Neural cell (in vitro differentiated cells): Measurements from ENCODE around the gene MARCHF9. TPM values are rescaled to one million over a fixed set of nuclear protein-coding genes. Genes with fewer than 3 reads are reported as not detected.

Source experiments
- H2AFZ ChIP-seq: fragments of 200-600, 300-800 bp; sonication (generic), shearing (Covaris generic); 2 replicates; pipeline ENCODE4 v1.6.0; 2014; ENCODE audit warnings: low read depth, mild to moderate bottlenecking, antibody characterized with exemption, low read length, moderate library complexity
- H3F3A ChIP-seq: fragments of 200-600 bp; shearing (Covaris generic); 2 replicates; pipeline ENCODE4 v1.6.1; 2016; ENCODE audit warnings: mild to moderate bottlenecking, moderate library complexity, mixed read lengths, antibody characterized with exemption, low read length; ENCODE audit not compliant: insufficient read depth, poor library complexity, severe bottlenecking
- H3K27ac ChIP-seq: fragments of 200-600, 300-800 bp; sonication (generic), shearing (Covaris generic); 2 replicates; pipeline ENCODE4 v1.5.1; 2014; ENCODE audit warnings: mild to moderate bottlenecking, low read length, moderate library complexity
- H3K27me3 ChIP-seq: fragments of 300-800, 200-600 bp; sonication (generic), shearing (Covaris generic); 2 replicates; pipeline ENCODE4 v1.6.0; 2014; ENCODE audit warnings: mild to moderate bottlenecking, low read depth, low read length, moderate library complexity; ENCODE audit not compliant: insufficient read depth
- H3K36me3 ChIP-seq: fragments of 300-800, 200-600 bp; sonication (generic), shearing (Covaris generic); 2 replicates; pipeline ENCODE4 v1.5.1; 2014; ENCODE audit warnings: mild to moderate bottlenecking, antibody characterized with exemption, low read length, moderate library complexity; ENCODE audit not compliant: insufficient read depth
- H3K4me2 ChIP-seq: fragments of 300-800, 200-600 bp; sonication (generic), shearing (Covaris generic); 2 replicates; pipeline ENCODE4 v1.6.0; 2014; ENCODE audit warnings: mild to moderate bottlenecking, low read length
- H3K4me3 ChIP-seq: fragments of 300-800, 200-600 bp; sonication (generic), shearing (Covaris generic); 2 replicates; pipeline ENCODE4 v1.5.1; 2014; ENCODE audit warnings: mild to moderate bottlenecking, low read length, moderate library complexity
- H3K79me2 ChIP-seq: fragments of 200-600 bp; shearing (Covaris generic); replicated peaks from 2 replicates; pipeline ENCODE4 v1.6.0; 2014; ENCODE audit warnings: mild to moderate bottlenecking, low read length, moderate library complexity; ENCODE audit not compliant: insufficient read depth
- H3K9ac ChIP-seq: fragments of 300-800, 200-600 bp; sonication (generic), shearing (Covaris generic); 2 replicates; pipeline ENCODE4 v1.6.1; 2016; ENCODE audit warnings: mild to moderate bottlenecking, low read length, mixed read lengths
- H3K9me2 ChIP-seq: fragments of 200-600 bp; shearing (Covaris generic); 2 replicates; pipeline ENCODE4 v1.6.1; 2016; ENCODE audit warnings: mild to moderate bottlenecking, low read length, mixed read lengths; ENCODE audit not compliant: insufficient read depth
- H3K9me3 ChIP-seq: fragments of 200-600, 300-800 bp; sonication (generic), shearing (Covaris generic); 2 replicates; pipeline ENCODE4 v1.6.1; 2016; ENCODE audit warnings: mild to moderate bottlenecking, mixed run types, low read length, moderate library complexity, mixed read lengths
- H4K20me1 ChIP-seq: fragments of 200-600 bp; shearing (Covaris generic); 2 replicates; pipeline ENCODE4 v1.6.1; 2016; ENCODE audit warnings: mild to moderate bottlenecking, mixed run types; ENCODE audit not compliant: insufficient read depth
- CTCF ChIP-seq: fragments of 450-650 bp; IDR thresholded peaks from 2 replicates; pipeline ENCODE4 v1.5.1; 2014; ENCODE audit warnings: antibody characterized with exemption, mild to moderate bottlenecking, moderate library complexity; ENCODE audit not compliant: poor library complexity, severe bottlenecking
- EP300 ChIP-seq: fragments of 450-650 bp; conservative IDR thresholded peaks from 2 replicates; pipeline ENCODE4 v1.6.1; 2014; ENCODE audit warnings: antibody characterized with exemption, mild to moderate bottlenecking, moderate library complexity; ENCODE audit not compliant: poor library complexity, severe bottlenecking
- EZH2 ChIP-seq: fragments of 200-600, 300-800 bp; shearing (Covaris generic), sonication (generic); IDR thresholded peaks from 2 replicates; pipeline ENCODE4 v1.6.1; 2014; ENCODE audit warnings: antibody characterized with exemption, low read length, borderline replicate concordance, mild to moderate bottlenecking; ENCODE audit not compliant: insufficient read depth, poor library complexity, severe bottlenecking
- MXI1 ChIP-seq: fragments of 450-650 bp; conservative IDR thresholded peaks from 2 replicates; pipeline ENCODE4 v1.6.1; 2014; ENCODE audit warnings: antibody characterized with exemption, mild to moderate bottlenecking; ENCODE audit not compliant: poor library complexity, severe bottlenecking
- POLR2AphosphoS5 ChIP-seq: IDR thresholded peaks from 2 replicates; pipeline ENCODE4 v1.6.1; 2012
- RAD21 ChIP-seq: fragments of 450-650 bp; conservative IDR thresholded peaks from 2 replicates; pipeline ENCODE4 v1.6.1; 2014; ENCODE audit warnings: antibody characterized with exemption, mild to moderate bottlenecking, moderate library complexity
- REST ChIP-seq: IDR thresholded peaks from 2 replicates; pipeline ENCODE4 v1.6.1; 2012; ENCODE audit warnings: borderline replicate concordance
- SMC3 ChIP-seq: fragments of 450-650 bp; conservative IDR thresholded peaks from 2 replicates; pipeline ENCODE4 v1.6.1; 2014; ENCODE audit warnings: antibody characterized with exemption, mild to moderate bottlenecking, moderate library complexity; ENCODE audit not compliant: poor library complexity
- TAF1 ChIP-seq: IDR thresholded peaks from 2 replicates; pipeline ENCODE4 v1.6.1; 2012; ENCODE audit warnings: low read depth
- polyA plus RNA-seq: library from polyadenylated mRNA; depleted of rRNA; stranded (reverse); fragments of >200 nt; gene quantifications from 2 replicates; pipeline ENCODE4 v1.2.3, GENCODE V29; 2014

MARCHF9 gene
- polyA plus RNA-seq, 1 donor from 2014 or later: 34.5 TPM

GRCh38 chr12:57752668-57753000, 2.3 kb upstream of the MARCHF9 start:
- H3K27ac ChIP-seq: peak overlapping the region; percentile 78
- H2AFZ ChIP-seq: peak overlapping the region; percentile 29
- no peaks in the 10 kb centered on the region for H3K9me3 ChIP-seq
- peaks cover 27% of the 10 kb centered on the region for H3K79me2 ChIP-seq
- H3K9ac ChIP-seq: peak overlapping the region; percentile 59
- H3K36me3 ChIP-seq: no peaks in the 10 kb centered on the region
- no peaks in the 10 kb centered on the region for H3K9me2 ChIP-seq
- H3K4me2 ChIP-seq: peak overlapping the region; percentile 76
- H4K20me1 ChIP-seq: no peaks in the 10 kb centered on the region
- H3K4me3 ChIP-seq: peak overlapping the region; percentile 85
- H3F3A ChIP-seq: no peaks in the 10 kb centered on the region
- H3K27me3 ChIP-seq: no peaks in the 10 kb centered on the region
- TF ChIP-seq POLR2AphosphoS5: peak; percentile 32
- TF ChIP-seq REST: peak; percentile 17
- no peak for TF ChIP-seq MXI1

- Histone ChIP-seq H3K9ac (peak overlapping the region; percentile 80), H3K9me2 (no peaks in the 10 kb centered on the region), H3K36me3 (no peaks in the 10 kb centered on the region), H3F3A (no peaks in the 10 kb centered on the region), H2AFZ (peak overlapping the region; percentile 49), H3K79me2 (peaks cover 27% of the 10 kb centered on the region), H4K20me1 (no peaks in the 10 kb centered on the region), H3K27ac (peak overlapping the region; percentile 77), H3K4me3 (peak overlapping the region; percentile 89), H3K27me3 (no peaks in the 10 kb centered on the region), H3K9me3 (no peaks in the 10 kb centered on the region), H3K4me2 (peak overlapping the region; percentile 91)
- TF ChIP-seq CTCF: no peak
- no peak for TF ChIP-seq POLR2AphosphoS5
- peak; percentile 16 for TF ChIP-seq TAF1
Observed at GRCh38 chr12:57753756-57754337, 1.1 kb upstream of the MARCHF9 start.

GRCh38 chr12:57755194-57755453, 221 bp downstream of the MARCHF9 start:
- H3K27me3 ChIP-seq: no peaks in the 10 kb centered on the region
- no peak overlapping the region for H2AFZ ChIP-seq
- peak overlapping the region; percentile 80 for H3K9ac ChIP-seq
- no peaks in the 10 kb centered on the region for H3K9me3 ChIP-seq
- H3K4me2 ChIP-seq: no peak overlapping the region
- no peaks in the 10 kb centered on the region for H4K20me1 ChIP-seq
- H3F3A ChIP-seq: no peaks in the 10 kb centered on the region
- TF ChIP-seq TAF1 (no peak), RAD21 (no peak), EZH2 (no peak), MXI1 (no peak), POLR2AphosphoS5 (no peak), EP300 (no peak), CTCF (no peak), SMC3 (no peak), REST (no peak)
- H3K27ac ChIP-seq: peak overlapping the region; percentile 39
- no peaks in the 10 kb centered on the region for H3K36me3 ChIP-seq
- no peaks in the 10 kb centered on the region for H3K9me2 ChIP-seq
- H3K4me3 ChIP-seq: peak overlapping the region; percentile 89
- peaks cover 20% of the 10 kb centered on the region for H3K79me2 ChIP-seq
